ENCODE results near the gene SMG6.

The SMG6 gene

DNA sequence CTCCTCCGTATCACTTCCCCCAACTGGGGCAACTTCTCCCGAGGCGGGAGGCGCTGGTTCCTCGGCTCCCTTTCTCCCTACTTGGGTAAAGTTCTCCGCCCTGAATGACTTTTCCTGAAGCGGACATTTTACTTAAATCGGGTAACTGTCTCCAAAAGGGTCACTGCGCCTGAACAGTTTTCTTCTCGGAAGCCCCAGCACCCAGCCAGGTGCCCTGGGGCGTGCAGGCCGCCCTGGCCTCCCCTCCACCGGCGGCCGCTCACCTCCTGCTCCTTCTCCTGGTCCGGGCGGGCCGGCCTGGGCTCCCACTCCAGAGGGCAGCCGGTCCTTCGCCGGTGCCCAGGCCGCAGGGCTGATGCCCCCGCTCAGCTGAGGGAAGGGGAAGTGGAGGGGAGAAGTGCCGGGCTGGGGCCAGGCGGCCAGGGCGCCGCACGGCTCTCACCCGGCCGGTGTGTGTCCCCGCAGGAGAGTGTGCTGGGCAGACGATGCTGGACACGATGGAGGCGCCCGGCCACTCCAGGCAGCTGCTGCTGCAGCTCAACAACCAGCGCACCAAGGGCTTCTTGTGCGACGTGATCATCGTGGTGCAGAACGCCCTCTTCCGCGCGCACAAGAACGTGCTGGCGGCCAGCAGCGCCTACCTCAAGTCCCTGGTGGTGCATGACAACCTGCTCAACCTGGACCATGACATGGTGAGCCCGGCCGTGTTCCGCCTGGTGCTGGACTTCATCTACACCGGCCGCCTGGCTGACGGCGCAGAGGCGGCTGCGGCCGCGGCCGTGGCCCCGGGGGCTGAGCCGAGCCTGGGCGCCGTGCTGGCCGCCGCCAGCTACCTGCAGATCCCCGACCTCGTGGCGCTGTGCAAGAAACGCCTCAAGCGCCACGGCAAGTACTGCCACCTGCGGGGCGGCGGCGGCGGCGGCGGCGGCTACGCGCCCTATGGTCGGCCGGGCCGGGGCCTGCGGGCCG is 247.1 kb downstream of the SMG6 start:
- DNase-seq: no peak

DNA sequence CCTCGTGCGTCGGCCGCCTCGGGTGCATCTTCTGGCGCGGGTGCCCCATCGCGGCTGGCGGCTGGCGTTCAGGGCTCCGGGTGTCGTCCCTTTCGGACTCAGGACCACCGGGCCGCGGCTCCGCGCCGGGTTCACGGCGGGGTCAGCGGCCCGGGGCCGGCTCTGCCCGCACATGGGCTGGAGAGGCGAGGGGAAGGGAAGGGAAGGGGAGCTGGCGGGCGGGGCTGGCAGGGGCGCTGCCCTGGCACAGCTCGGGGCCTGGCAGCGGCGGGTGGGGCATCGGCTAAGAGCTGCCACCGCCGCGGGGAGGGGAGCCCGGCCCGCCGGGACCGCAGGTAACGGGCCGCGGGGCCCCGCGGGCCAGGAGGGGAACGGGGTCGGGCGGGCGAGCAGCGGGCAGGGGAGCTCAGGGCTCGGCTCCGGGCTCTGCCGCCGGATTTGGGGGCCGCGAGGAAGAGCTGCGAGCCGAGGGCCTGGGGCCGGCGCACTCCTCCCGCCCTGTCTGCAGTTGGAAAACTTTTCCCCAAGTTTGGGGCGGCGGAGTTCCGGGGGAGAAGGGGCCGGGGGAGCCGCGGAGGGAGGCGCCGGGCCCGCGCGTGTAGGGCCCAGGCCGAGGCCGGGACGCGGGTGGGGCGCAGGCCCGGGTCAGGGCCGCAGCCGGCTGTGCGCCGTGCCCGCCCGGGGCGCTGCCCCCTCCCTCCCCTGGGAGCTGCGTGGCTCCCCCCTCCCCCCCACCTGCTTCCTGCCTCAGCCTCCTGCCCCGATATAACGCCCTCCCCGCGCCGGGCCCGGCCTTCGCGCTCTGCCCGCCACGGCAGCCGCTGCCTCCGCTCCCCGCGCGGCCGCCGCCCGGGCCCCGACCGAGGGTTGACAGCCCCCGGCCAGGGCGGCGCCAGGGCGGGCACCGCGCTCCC is 248.0 kb downstream of the SMG6 start:
- DNase-seq: no peak

DNA sequence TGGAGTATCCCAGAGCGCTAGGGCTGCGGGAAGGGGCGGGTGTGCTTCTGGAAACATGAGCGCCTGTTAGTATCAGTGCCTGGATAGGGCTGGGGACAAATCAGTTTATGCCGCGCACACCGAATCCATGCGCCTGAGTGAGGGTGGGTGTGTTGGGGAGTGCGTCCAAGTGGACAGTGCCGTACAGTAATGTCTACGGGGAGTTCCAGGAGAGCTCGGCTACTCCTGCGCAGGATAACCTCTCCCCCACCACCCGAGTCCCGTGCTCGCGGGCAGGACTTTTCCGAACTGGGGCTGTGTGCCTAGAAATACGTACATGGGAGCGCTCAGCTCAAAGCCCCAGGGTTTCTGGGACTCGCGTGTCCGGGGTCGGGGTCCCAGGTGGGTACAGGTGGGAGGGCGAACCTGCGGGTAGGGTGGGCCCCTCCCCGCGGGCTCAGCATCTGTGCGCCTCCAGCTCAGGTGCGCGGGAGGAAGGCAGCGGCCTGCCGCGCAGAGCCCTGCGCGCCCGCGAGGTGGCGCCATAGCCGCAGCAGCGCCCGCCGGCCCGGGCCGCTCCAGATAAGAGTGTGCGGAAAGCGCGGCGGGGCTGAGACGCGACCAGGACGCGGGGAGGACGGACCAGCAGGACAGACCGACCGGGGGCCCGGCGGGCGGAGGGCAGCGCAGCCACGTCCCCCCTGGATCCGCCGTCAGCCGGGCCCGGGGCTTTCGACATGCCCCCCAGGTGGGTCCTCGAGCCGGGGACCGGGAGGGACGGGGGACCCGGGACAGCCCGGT is 248.9 kb downstream of the SMG6 start, which contains the start of gene HIC1:
HIC1 (plus strand) TSS at position 592 of the 780 bp plus-strand sequence. CDS start 1,588 bp downstream, outside the sequence.
- DNase-seq: no peak

DNA sequence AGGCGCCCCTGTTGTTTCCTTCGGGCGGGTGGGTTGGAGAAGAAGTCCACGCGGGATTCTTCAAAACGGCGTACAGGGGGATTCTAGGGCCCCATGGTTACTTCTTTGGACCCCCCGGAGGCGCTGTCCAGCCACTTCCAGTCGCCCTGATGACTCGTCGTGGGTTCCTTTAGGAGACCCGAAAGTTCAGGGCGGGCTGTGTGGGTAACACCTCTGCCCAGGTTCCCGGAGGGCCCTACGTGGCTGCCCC is 249.4 kb downstream of the SMG6 start:
- no peak for DNase-seq

- no peak for DNase-seq
Observed at GRCh38 chr17:2053380-2054261, 250.0 kb downstream of the SMG6 start.

DNA sequence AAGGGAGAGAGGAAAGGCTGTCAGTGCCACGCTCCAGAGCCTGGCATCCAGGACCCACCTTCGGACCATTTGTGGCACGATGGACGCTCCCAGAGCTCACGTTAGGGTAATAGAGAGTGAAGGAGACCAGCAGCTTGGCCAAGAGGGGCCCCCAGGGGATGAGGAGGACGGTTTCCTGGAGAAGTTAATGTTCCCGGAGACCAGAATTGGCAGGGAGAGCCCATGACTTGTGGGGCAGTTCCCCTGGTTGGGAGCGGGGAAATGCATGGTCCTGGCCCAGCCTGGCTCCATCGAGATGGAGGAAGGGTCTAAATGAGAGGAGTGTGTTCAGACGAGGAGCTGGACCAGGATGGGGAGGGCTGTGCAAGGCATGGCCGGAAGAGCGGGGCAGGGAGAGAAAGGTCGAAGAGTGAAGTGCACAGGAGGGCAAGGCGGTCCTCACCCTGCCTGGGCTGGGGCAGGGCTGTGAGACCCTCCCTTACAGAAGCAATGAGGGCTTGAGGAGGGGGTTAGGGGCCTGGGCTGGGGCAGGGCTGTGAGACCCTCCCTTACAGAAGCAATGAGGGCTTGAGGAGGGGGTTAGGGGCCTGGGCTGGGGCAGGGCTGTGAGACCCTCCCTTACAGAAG is 251.5 kb downstream of the SMG6 start:
- no peak for DNase-seq

DNA sequence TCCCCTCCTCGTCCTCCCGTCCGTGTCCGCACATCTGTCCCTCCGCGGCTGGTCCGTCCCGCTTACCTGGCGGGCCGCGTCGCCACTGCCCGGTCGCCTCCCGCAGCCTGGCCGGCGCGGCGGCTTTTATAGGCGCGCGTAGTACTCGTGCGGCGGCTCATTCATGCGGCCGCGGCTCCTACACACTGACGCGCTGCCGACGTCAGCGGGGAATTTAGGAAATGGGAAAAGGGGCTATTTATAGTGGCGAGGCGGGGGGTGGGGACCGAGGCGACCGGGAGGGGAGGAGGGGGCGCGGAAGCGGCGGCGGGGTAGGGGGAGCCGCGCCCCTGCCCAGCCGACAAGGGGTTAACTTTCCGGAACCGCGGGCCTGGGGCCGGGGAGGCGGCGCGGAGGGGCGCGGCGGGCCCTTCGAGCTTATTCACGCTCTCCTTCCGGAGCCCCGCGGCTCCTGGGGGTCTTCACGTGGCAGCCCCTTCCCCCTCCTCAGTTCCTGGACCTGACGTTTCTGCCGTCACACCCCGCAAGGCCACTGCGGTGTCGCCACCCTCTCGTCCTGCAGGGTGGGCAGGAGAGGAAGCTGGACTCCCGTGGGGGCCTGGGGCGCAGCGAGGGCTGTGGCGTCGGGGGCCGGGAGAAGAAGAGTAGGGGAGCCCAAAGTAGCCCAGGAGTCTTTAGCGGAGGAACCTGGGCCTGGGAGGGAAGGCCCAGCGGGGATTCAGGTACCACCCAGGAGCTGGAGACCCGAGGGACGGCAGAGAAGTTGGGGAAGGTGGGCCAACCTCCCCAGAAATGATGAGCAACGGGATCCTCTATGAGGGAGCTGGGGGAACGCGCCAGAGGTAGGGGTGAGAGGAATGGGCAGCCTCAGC is 252.3 kb downstream of the SMG6 start:
- no peak for DNase-seq

GRCh38 chr17:2050300-2051060 is 253.1 kb downstream of the SMG6 start:
- DNase-seq: no peak

- DNase-seq: no peak
Observed at GRCh38 chr17:2049333-2050299, 254.0 kb downstream of the SMG6 start.

DNA sequence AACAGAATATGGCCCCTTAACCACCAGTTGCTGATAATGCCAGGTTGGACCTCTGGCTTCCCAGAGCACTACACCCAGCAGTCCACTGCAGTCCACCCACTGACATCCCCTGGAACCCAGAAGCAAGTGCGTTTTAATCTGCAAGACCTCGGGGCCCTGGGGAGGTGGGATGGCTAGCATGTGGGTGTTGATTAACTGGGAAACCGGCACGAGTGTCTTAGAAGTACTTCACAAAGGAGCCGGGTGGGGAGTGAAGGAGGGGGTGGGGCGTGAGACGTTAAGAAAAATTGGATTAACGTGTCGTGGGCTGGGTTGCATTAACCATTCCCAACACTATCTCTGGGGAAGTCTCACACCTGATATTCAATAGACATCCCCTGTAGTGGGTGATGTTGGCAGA is 254.8 kb downstream of the SMG6 start:
- DNase-seq: no peak

- no peak for DNase-seq
Observed at GRCh38 chr17:2047590-2047989, 256.0 kb downstream of the SMG6 start.

GRCh38 chr17:2044263-2044894 is 259.2 kb downstream of the SMG6 start:
- DNase-seq: no peak

GRCh38 chr17:2043785-2044184 is 259.8 kb downstream of the SMG6 start:
- DNase-seq: no peak

GRCh38 chr17:2042933-2043332 is 260.7 kb downstream of the SMG6 start:
- no peak for DNase-seq

GRCh38 chr17:2042390-2042847 is 261.2 kb downstream of the SMG6 start:
- DNase-seq: no peak

- DNase-seq: peak; percentile 89
Observed at GRCh38 chr17:2041561-2042389, 261.8 kb downstream of the SMG6 start, which contains the start of gene OVCA2. OVCA2 (plus strand) TSS chr17:2042022; CDS start chr17:2042048, 26 bp downstream.
